HEK293 (cell line): ENCODE measurements around the gene DUS3L.

Experiments
- CTCF ChIA-PET: fragments of 350-600 bp; formaldehyde crosslinking; extraction: SDS; loops from one replicate; lab custom pipeline; 2021; ENCODE audit warnings: antibody characterized with exemption; lab: Yijun Ruan, JAX
- POLR2A ChIA-PET: fragments of 300-600 bp; formaldehyde crosslinking; extraction: SDS; loops from one replicate; lab custom pipeline; 2020; ENCODE audit warnings: antibody characterized with exemption, inconsistent platforms; lab: Yijun Ruan, JAX
- H3K27ac ChIP-seq: fragments of 200-500 bp; sonication (Bioruptor generic); 2 replicates; pipeline ENCODE4 v1.5.1; 2014; ENCODE audit warnings: low read depth, low read length, control low read depth, inconsistent platforms; ENCODE audit errors: extremely low read depth
- H3K36me3 ChIP-seq, 2 experiments: fragments of 200-500 bp in 1 of 2; sonication (Bioruptor generic) in 1 of 2; 1 replicate in 1 of 2; 2 replicates in 1 of 2; pipeline ENCODE4 v1.5.1; 2014 to 2017; ENCODE audit warnings: inconsistent platforms in 2 of 2, low read length in 2 of 2; ENCODE audit not compliant: control insufficient read depth in 2 of 2, insufficient read depth in 1 of 2
- H3K4me1 ChIP-seq: fragments of 200-500 bp; sonication (Bioruptor generic); 2 replicates; pipeline ENCODE4 v1.5.1; 2014; ENCODE audit warnings: mild to moderate bottlenecking, low read length, inconsistent platforms; ENCODE audit not compliant: control insufficient read depth, insufficient read depth
- H3K4me3 ChIP-seq: 2 replicates; pipeline ENCODE4 v1.5.1; 2011; ENCODE audit warnings: low read depth, mild to moderate bottlenecking, control low read depth, low read length, moderate library complexity
- H3K9me3 ChIP-seq: fragments of 200-500 bp; sonication (Bioruptor generic); 2 replicates; pipeline ENCODE4 v1.5.1; 2014; ENCODE audit warnings: low read depth, low read length, inconsistent platforms; ENCODE audit not compliant: control insufficient read depth, insufficient read depth
- HOXC10 ChIP-seq: sonication (generic); formaldehyde crosslinking; IDR thresholded peaks from 2 replicates; pipeline ENCODE4 v1.8.1; 2023; ENCODE audit warnings: mild to moderate bottlenecking, missing genetic modification reagents
- IKZF3 ChIP-seq: fragments of 450-650 bp; IDR thresholded peaks from 2 replicates; pipeline ENCODE4 v1.5.0; 2018; ENCODE audit warnings: missing biosample characterization, mild to moderate bottlenecking, missing genetic modification characterization, moderate library complexity
- MZF1 ChIP-seq: fragments of 450-650 bp; formaldehyde crosslinking; IDR thresholded peaks from 2 replicates; pipeline ENCODE4 v1.5.1; 2017; ENCODE audit warnings: missing biosample characterization, missing genetic modification characterization, borderline replicate concordance
- SCRT1 ChIP-seq: fragments of 450-650 bp; formaldehyde crosslinking; IDR thresholded peaks from 2 replicates; pipeline ENCODE4 v1.5.1; 2016; ENCODE audit warnings: missing biosample characterization, missing genetic modification characterization, borderline replicate concordance
- ZFP41 ChIP-seq: fragments of 450-650 bp; formaldehyde crosslinking; IDR thresholded peaks from 2 replicates; pipeline ENCODE4 v1.5.1; 2016; ENCODE audit warnings: missing biosample characterization, missing genetic modification characterization, borderline replicate concordance
- ZNF146 ChIP-seq: fragments of 450-650 bp; formaldehyde crosslinking; IDR thresholded peaks from 2 replicates; pipeline ENCODE4 v1.5.1; 2016; ENCODE audit warnings: missing biosample characterization, missing genetic modification characterization
- ZNF211 ChIP-seq: fragments of 450-650 bp; formaldehyde crosslinking; IDR thresholded peaks from 2 replicates; pipeline ENCODE4 v1.5.1; 2016; ENCODE audit warnings: low read depth, missing biosample characterization, missing genetic modification characterization
- ZNF324 ChIP-seq: fragments of 450-650 bp; formaldehyde crosslinking; IDR thresholded peaks from 2 replicates; pipeline ENCODE4 v1.5.1; 2016; ENCODE audit warnings: missing biosample characterization, missing genetic modification characterization
- ZNF366 ChIP-seq: fragments of 450-650 bp; formaldehyde crosslinking; conservative IDR thresholded peaks from 2 replicates; pipeline ENCODE4 v1.5.1; 2016; ENCODE audit warnings: missing biosample characterization, missing genetic modification characterization
- ZNF473 ChIP-seq: fragments of 450-650 bp; formaldehyde crosslinking; IDR thresholded peaks from 2 replicates; pipeline ENCODE4 v1.5.1; 2017; ENCODE audit warnings: missing biosample characterization, missing genetic modification characterization
- ZNF510 ChIP-seq: fragments of 450-650 bp; formaldehyde crosslinking; IDR thresholded peaks from 2 replicates; pipeline ENCODE4 v1.5.1; 2018; ENCODE audit warnings: mild to moderate bottlenecking, missing genetic modification characterization, missing biosample characterization; ENCODE audit not compliant: insufficient replicate concordance
- ZNF585B ChIP-seq: fragments of 450-650 bp; formaldehyde crosslinking; IDR thresholded peaks from 2 replicates; pipeline ENCODE4 v1.5.1; 2016; ENCODE audit warnings: missing biosample characterization, missing genetic modification characterization
- ZNF596 ChIP-seq: fragments of 450-650 bp; IDR thresholded peaks from 2 replicates; pipeline ENCODE4 v1.5.0; 2018; ENCODE audit warnings: missing biosample characterization, mild to moderate bottlenecking, missing genetic modification characterization, moderate library complexity
- ZNF610 ChIP-seq: fragments of 450-650 bp; formaldehyde crosslinking; IDR thresholded peaks from 2 replicates; pipeline ENCODE4 v1.5.1; 2016; ENCODE audit warnings: missing biosample characterization, missing genetic modification characterization, borderline replicate concordance
- ZNF626 ChIP-seq: fragments of 450-650 bp; sonication (Bioruptor Pico); formaldehyde crosslinking; IDR thresholded peaks from 2 replicates; pipeline ENCODE4 v1.5.1; 2018; ENCODE audit warnings: missing biosample characterization, missing genetic modification characterization, inconsistent platforms
- ZNF701 ChIP-seq: fragments of 450-650 bp; formaldehyde crosslinking; IDR thresholded peaks from 2 replicates; pipeline ENCODE4 v1.5.1; 2016; ENCODE audit warnings: missing biosample characterization, missing genetic modification characterization
- ZNF707 ChIP-seq: fragments of 450-650 bp; formaldehyde crosslinking; IDR thresholded peaks from 2 replicates; pipeline ENCODE4 v1.5.1; 2016; ENCODE audit warnings: missing biosample characterization, missing genetic modification characterization
- ZNF76 ChIP-seq: fragments of 450-650 bp; formaldehyde crosslinking; IDR thresholded peaks from 2 replicates; pipeline ENCODE4; 2016; ENCODE audit warnings: low read depth, missing biosample characterization, missing genetic modification characterization, borderline replicate concordance
- ZNF785 ChIP-seq: fragments of 450-650 bp; formaldehyde crosslinking; IDR thresholded peaks from 2 replicates; pipeline ENCODE4 v1.5.1; 2016; ENCODE audit warnings: missing biosample characterization, missing genetic modification characterization
- ZNF792 ChIP-seq: fragments of 450-650 bp; formaldehyde crosslinking; IDR thresholded peaks from 2 replicates; pipeline ENCODE4 v1.5.1; 2016; ENCODE audit warnings: missing biosample characterization, missing genetic modification characterization
- ZNF843 ChIP-seq: fragments of 450-650 bp; formaldehyde crosslinking; IDR thresholded peaks from 2 replicates; pipeline ENCODE4 v1.5.1; 2016; ENCODE audit warnings: missing biosample characterization, missing genetic modification characterization
- TF ChIP-seq, protein P1 (sequence below): fragments of 450-650 bp; formaldehyde crosslinking; IDR thresholded peaks from 2 replicates; pipeline ENCODE4 v1.5.1; 2016; ENCODE audit warnings: missing biosample characterization, missing genetic modification characterization
- TF ChIP-seq, protein P2 (sequence below): fragments of 450-650 bp; formaldehyde crosslinking; IDR thresholded peaks from 2 replicates; pipeline ENCODE4 v1.5.1; 2016; ENCODE audit warnings: missing biosample characterization, missing genetic modification characterization
- TF ChIP-seq, protein P3 (sequence below): fragments of 450-650 bp; formaldehyde crosslinking; IDR thresholded peaks from 2 replicates; pipeline ENCODE4 v1.5.1; 2016; ENCODE audit warnings: missing biosample characterization, missing genetic modification characterization
- TF ChIP-seq, protein P4 (sequence below): fragments of 450-650 bp; formaldehyde crosslinking; IDR thresholded peaks from 2 replicates; pipeline ENCODE4 v1.5.1; 2016; ENCODE audit warnings: missing biosample characterization, missing genetic modification characterization, low read depth
- TF ChIP-seq, protein P5 (sequence below): fragments of 450-650 bp; formaldehyde crosslinking; IDR thresholded peaks from 2 replicates; pipeline ENCODE4 v1.5.1; 2016; ENCODE audit warnings: missing biosample characterization, missing genetic modification characterization, borderline replicate concordance

The DUS3L gene

DNA sequence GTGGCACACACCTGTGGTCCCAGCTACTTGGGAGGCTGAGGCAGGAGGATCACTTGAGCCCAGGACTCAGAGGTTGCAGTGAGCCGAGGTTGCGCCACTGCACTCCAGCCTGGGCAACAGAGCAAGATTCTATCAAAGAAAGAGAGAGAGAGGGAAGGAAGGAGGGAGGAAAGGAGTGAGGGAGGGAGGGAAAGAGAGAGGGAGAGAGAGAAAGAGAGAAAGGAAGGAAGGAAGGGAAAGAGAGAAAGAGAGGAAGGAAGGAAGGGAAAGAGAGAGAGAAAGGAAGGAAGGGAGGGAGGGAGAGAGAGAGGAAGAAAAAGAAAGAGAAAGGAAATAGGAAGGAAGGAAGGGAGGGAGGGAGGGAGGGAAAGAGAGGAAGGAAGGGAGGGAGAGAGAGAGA lies 26.3 kb upstream of the DUS3L start (continued):
- TF ChIP-seq, protein P1, sequence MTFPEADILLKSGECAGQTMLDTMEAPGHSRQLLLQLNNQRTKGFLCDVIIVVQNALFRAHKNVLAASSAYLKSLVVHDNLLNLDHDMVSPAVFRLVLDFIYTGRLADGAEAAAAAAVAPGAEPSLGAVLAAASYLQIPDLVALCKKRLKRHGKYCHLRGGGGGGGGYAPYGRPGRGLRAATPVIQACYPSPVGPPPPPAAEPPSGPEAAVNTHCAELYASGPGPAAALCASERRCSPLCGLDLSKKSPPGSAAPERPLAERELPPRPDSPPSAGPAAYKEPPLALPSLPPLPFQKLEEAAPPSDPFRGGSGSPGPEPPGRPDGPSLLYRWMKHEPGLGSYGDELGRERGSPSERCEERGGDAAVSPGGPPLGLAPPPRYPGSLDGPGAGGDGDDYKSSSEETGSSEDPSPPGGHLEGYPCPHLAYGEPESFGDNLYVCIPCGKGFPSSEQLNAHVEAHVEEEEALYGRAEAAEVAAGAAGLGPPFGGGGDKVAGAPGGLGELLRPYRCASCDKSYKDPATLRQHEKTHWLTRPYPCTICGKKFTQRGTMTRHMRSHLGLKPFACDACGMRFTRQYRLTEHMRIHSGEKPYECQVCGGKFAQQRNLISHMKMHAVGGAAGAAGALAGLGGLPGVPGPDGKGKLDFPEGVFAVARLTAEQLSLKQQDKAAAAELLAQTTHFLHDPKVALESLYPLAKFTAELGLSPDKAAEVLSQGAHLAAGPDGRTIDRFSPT (tag by site-specific recombination), result no peak
- TF ChIP-seq ZNF610 (tag by site-specific recombination), result no peak
- no peak for TF ChIP-seq IKZF3 (tag by site-specific recombination)
- peak; percentile 93 for TF ChIP-seq ZNF366 (tag by site-specific recombination)
- no peak for TF ChIP-seq ZNF585B (tag by site-specific recombination)
- peak; percentile 49; the same call in 1 of the 2 replicates for TF ChIP-seq ZNF596 (tag by site-specific recombination)
- TF ChIP-seq ZNF707 (tag by site-specific recombination), result no peak
- TF ChIP-seq, protein P2, sequence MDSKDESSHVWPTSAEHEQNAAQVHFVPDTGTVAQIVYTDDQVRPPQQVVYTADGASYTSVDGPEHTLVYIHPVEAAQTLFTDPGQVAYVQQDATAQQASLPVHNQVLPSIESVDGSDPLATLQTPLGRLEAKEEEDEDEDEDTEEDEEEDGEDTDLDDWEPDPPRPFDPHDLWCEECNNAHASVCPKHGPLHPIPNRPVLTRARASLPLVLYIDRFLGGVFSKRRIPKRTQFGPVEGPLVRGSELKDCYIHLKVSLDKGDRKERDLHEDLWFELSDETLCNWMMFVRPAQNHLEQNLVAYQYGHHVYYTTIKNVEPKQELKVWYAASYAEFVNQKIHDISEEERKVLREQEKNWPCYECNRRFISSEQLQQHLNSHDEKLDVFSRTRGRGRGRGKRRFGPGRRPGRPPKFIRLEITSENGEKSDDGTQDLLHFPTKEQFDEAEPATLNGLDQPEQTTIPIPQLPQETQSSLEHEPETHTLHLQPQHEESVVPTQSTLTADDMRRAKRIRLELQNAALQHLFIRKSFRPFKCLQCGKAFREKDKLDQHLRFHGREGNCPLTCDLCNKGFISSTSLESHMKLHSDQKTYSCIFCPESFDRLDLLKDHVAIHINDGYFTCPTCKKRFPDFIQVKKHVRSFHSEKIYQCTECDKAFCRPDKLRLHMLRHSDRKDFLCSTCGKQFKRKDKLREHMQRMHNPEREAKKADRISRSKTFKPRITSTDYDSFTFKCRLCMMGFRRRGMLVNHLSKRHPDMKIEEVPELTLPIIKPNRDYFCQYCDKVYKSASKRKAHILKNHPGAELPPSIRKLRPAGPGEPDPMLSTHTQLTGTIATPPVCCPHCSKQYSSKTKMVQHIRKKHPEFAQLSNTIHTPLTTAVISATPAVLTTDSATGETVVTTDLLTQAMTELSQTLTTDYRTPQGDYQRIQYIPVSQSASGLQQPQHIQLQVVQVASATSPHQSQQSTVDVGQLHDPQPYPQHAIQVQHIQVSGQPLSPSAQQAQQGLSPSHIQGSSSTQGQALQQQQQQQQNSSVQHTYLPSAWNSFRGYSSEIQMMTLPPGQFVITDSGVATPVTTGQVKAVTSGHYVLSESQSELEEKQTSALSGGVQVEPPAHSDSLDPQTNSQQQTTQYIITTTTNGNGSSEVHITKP (tag by site-specific recombination), result no peak
- no peak for TF ChIP-seq MZF1 (tag by site-specific recombination)

DNA sequence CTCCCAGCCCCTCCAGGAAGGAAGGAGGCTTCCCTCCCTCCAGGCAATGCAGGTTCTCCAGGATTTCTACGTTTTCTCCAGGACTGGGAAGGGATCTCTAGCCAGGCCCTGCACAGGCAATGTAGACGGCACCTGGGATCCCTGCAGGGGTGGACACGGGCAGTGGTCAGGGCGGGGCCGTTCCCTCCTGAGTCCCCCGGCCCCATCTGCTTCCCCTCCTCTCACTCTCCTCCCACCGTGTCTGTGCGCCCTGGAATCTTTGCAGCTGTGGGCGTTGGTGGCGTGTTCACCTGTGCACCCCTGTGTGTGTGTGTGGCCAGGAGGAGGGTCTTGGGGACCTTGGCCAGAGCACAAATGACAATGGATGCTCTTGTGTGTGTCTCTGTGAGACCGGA lies 23.9 kb upstream of the DUS3L start:
- no peaks in the 10 kb centered on the region for H3K36me3 ChIP-seq
- no peaks in the 10 kb centered on the region for H3K9me3 ChIP-seq
- CTCF ChIA-PET, result interaction anchor here (1.0 to 2.6 kb wide), 2 partner anchors 11 to 13 kb away, joined by 3 to 19 read pairs; partner anchors contain the start of gene NRTN
- TF ChIP-seq HOXC10 (CRISPR knock-in tag) (no peak), ZFP41 (tag by site-specific recombination) (no peak), ZNF510 (tag by site-specific recombination) (no peak), ZNF473 (no peak), ZNF843 (no peak), ZNF626 (tag by site-specific recombination) (no peak), ZNF610 (tag by site-specific recombination) (no peak), IKZF3 (tag by site-specific recombination) (no peak), ZNF792 (tag by site-specific recombination) (no peak), SCRT1 (tag by site-specific recombination) (no peak), ZNF146 (no peak), ZNF701 (no peak), ZNF211 (tag by site-specific recombination) (no peak), ZNF324 (no peak), ZNF707 (tag by site-specific recombination) (no peak), ZNF76 (tag by site-specific recombination) (no peak), ZNF785 (tag by site-specific recombination) (no peak)
- TF ChIP-seq, protein P3, sequence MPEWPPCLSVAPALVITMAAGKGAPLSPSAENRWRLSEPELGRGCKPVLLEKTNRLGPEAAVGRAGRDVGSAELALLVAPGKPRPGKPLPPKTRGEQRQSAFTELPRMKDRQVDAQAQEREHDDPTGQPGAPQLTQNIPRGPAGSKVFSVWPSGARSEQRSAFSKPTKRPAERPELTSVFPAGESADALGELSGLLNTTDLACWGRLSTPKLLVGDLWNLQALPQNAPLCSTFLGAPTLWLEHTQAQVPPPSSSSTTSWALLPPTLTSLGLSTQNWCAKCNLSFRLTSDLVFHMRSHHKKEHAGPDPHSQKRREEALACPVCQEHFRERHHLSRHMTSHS (tag by site-specific recombination), result no peak
- TF ChIP-seq, protein P4, sequence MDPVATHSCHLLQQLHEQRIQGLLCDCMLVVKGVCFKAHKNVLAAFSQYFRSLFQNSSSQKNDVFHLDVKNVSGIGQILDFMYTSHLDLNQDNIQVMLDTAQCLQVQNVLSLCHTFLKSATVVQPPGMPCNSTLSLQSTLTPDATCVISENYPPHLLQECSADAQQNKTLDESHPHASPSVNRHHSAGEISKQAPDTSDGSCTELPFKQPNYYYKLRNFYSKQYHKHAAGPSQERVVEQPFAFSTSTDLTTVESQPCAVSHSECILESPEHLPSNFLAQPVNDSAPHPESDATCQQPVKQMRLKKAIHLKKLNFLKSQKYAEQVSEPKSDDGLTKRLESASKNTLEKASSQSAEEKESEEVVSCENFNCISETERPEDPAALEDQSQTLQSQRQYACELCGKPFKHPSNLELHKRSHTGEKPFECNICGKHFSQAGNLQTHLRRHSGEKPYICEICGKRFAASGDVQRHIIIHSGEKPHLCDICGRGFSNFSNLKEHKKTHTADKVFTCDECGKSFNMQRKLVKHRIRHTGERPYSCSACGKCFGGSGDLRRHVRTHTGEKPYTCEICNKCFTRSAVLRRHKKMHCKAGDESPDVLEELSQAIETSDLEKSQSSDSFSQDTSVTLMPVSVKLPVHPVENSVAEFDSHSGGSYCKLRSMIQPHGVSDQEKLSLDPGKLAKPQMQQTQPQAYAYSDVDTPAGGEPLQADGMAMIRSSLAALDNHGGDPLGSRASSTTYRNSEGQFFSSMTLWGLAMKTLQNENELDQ (tag by site-specific recombination), result no peak
- TF ChIP-seq, protein P5, sequence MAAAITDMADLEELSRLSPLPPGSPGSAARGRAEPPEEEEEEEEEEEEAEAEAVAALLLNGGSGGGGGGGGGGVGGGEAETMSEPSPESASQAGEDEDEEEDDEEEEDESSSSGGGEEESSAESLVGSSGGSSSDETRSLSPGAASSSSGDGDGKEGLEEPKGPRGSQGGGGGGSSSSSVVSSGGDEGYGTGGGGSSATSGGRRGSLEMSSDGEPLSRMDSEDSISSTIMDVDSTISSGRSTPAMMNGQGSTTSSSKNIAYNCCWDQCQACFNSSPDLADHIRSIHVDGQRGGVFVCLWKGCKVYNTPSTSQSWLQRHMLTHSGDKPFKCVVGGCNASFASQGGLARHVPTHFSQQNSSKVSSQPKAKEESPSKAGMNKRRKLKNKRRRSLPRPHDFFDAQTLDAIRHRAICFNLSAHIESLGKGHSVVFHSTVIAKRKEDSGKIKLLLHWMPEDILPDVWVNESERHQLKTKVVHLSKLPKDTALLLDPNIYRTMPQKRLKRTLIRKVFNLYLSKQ (tag by site-specific recombination), result no peak
- no peak overlapping the region for H3K4me3 ChIP-seq
- no peak overlapping the region for H3K27ac ChIP-seq
- no peaks in the 10 kb centered on the region for H3K4me1 ChIP-seq
- POLR2A ChIA-PET, result no interaction called here
